DND-41 (cell line): ENCODE results near the gene GPR32.
A peak's percentile ranks its signal among the peaks of the same experiment; 100 is the strongest.
"Not testable (repeated sequence)": the region's sequence is repeated elsewhere in the genome, so short reads cannot be mapped to it uniquely, and the experiment has no call there.

Source experiments
- ATAC-seq: fragments of 200-7000 bp; cut with Tn5 transposase; 3 replicates; pipeline ENCODE4 v1.9.1; 2021; ENCODE audit warnings: low read depth; ENCODE audit not compliant: insufficient read depth
- DNase-seq: peaks from one replicate; pipeline ENCODE4 v3.0.0-alpha.2; 2020
- H2AFZ ChIP-seq: 2 replicates; pipeline ENCODE4 v1.6.0; 2012; ENCODE audit warnings: low read depth, low read length
- H3K27ac ChIP-seq: 2 replicates; pipeline ENCODE4 v1.5.1; 2012; ENCODE audit warnings: low read length, inconsistent platforms
- H3K27me3 ChIP-seq: fragments of 200-600 bp; sonication (generic); 2 replicates; pipeline ENCODE4 v1.6.0; 2012; ENCODE audit warnings: low read length, mild to moderate bottlenecking, inconsistent platforms; ENCODE audit not compliant: insufficient read depth, poor library complexity
- H3K36me3 ChIP-seq: 2 replicates; pipeline ENCODE4 v1.5.1; 2012; ENCODE audit warnings: low read length, inconsistent platforms; ENCODE audit not compliant: insufficient read depth
- H3K4me1 ChIP-seq: 2 replicates; pipeline ENCODE4 v1.5.1; 2012; ENCODE audit warnings: mild to moderate bottlenecking, low read length; ENCODE audit not compliant: insufficient read depth
- H3K4me2 ChIP-seq: 2 replicates; pipeline ENCODE4 v1.6.0; 2012; ENCODE audit warnings: mild to moderate bottlenecking, moderate library complexity, low read length, inconsistent platforms; ENCODE audit not compliant: insufficient read depth
- H3K4me3 ChIP-seq, 2 experiments: fragments of 200-600 bp in 1 of 2; shearing (Covaris generic) in 1 of 2; 2 replicates each; pipeline ENCODE4 v1.5.1; 2012 to 2016; ENCODE audit warnings: inconsistent platforms in 2 of 2, low read length in 2 of 2, mild to moderate bottlenecking in 2 of 2, low read depth in 1 of 2, moderate library complexity in 1 of 2
- H3K79me2 ChIP-seq: 2 replicates; pipeline ENCODE4 v1.6.0; 2012; ENCODE audit warnings: low read length, inconsistent platforms; ENCODE audit not compliant: insufficient read depth
- H3K9ac ChIP-seq: 2 replicates; pipeline ENCODE4 v1.6.0; 2012; ENCODE audit warnings: low read depth, mild to moderate bottlenecking, inconsistent platforms, low read length, moderate library complexity
- H3K9me3 ChIP-seq: 2 replicates; pipeline ENCODE4 v1.5.1; 2012; ENCODE audit warnings: low read length, moderate library complexity, mild to moderate bottlenecking, inconsistent platforms; ENCODE audit not compliant: insufficient read depth, severe bottlenecking
- H4K20me1 ChIP-seq: 2 replicates; pipeline ENCODE4 v1.6.0; 2012; ENCODE audit warnings: low read length; ENCODE audit not compliant: insufficient read depth
- CTCF ChIP-seq: IDR thresholded peaks from 2 replicates; pipeline ENCODE4 v1.5.1; 2012; ENCODE audit warnings: borderline replicate concordance, low read length, moderate library complexity, mild to moderate bottlenecking; ENCODE audit not compliant: poor library complexity, severe bottlenecking; ENCODE audit errors: extremely low read depth
- EZH2 ChIP-seq: IDR thresholded peaks from 3 replicates; pipeline ENCODE4 v1.6.1; 2012; ENCODE audit warnings: borderline replicate concordance, low read depth, mild to moderate bottlenecking, moderate library complexity, low read length, inconsistent platforms; ENCODE audit not compliant: severe bottlenecking

The GPR32 gene

GRCh38 chr19:50804420-50805272, 34.4 kb downstream of the GPR32 start:
- Histone ChIP-seq H3K36me3 (peaks cover 38% of the 10 kb centered on the region), H3K79me2 (peaks cover 50% of the 10 kb centered on the region), H3K4me1 (peaks cover 38% of the 10 kb centered on the region), H3K27ac (peak overlapping the region; percentile 99), H4K20me1 (peaks cover 40% of the 10 kb centered on the region), H3K4me3 (peak overlapping the region; percentile 80 to 98), H3K9ac (peak overlapping the region; percentile 98), H3K27me3 (no peaks in the 10 kb centered on the region), H3K9me3 (no peaks in the 10 kb centered on the region), H2AFZ (peak overlapping the region; percentile 91), H3K4me2 (peak overlapping the region; percentile 70)
- TF ChIP-seq EZH2: no peak
- TF ChIP-seq CTCF: no peak
- peak; percentile 99 for DNase-seq
- peak; percentile 91 for ATAC-seq

- TF ChIP-seq CTCF: no peak
- TF ChIP-seq EZH2: no peak
- DNase-seq (no peak), ATAC-seq (no peak)
- Histone ChIP-seq H3K27ac (no peak overlapping the region), H3K4me1 (peaks cover 10% of the 10 kb centered on the region), H4K20me1 (peaks cover 1% of the 10 kb centered on the region; the same call in 1 of the 2 replicates), H3K4me2 (no peak overlapping the region), H3K9me3 (no peaks in the 10 kb centered on the region), H3K36me3 (peaks cover under 1% of the 10 kb centered on the region; the same call in 1 of the 2 replicates), H2AFZ (no peak overlapping the region), H3K9ac (no peak overlapping the region), H3K4me3 (no peak overlapping the region), H3K27me3 (no peaks in the 10 kb centered on the region), H3K79me2 (peaks cover 10% of the 10 kb centered on the region)
Observed at GRCh38 chr19:50808856-50809255, 38.6 kb downstream of the GPR32 start.

GRCh38 chr19:50811622-50812238, 41.5 kb downstream of the GPR32 start:
- not testable (repeated sequence) for H3K27ac ChIP-seq, H3K4me1 ChIP-seq, H3K79me2 ChIP-seq, H3K9me3 ChIP-seq, H3K27me3 ChIP-seq, H4K20me1 ChIP-seq, ATAC-seq, H3K4me3 ChIP-seq, DNase-seq, H3K9ac ChIP-seq, H3K36me3 ChIP-seq, H2AFZ ChIP-seq, H3K4me2 ChIP-seq

GRCh38 chr19:50812474-50812873, 42.2 kb downstream of the GPR32 start:
- no peaks in the 10 kb centered on the region for H4K20me1 ChIP-seq
- H3K79me2 ChIP-seq: no peaks in the 10 kb centered on the region
- no peak for TF ChIP-seq EZH2
- TF ChIP-seq CTCF: no peak
- no peaks in the 10 kb centered on the region for H3K36me3 ChIP-seq
- no peak overlapping the region for H3K4me3 ChIP-seq
- no peak overlapping the region for H3K27ac ChIP-seq
- no peaks in the 10 kb centered on the region for H3K9me3 ChIP-seq
- H3K27me3 ChIP-seq: no peaks in the 10 kb centered on the region
- no peak overlapping the region for H2AFZ ChIP-seq
- no peak for DNase-seq
- H3K9ac ChIP-seq: no peak overlapping the region
- no peak overlapping the region for H3K4me2 ChIP-seq
- no peak for ATAC-seq
- no peaks in the 10 kb centered on the region for H3K4me1 ChIP-seq
